CD4-positive, CD25-positive, alpha-beta regulatory T cell (primary cell): ENCODE data around the gene SLITRK4. TPM values are rescaled to one million over a fixed set of nuclear protein-coding genes. Genes with fewer than 3 reads are reported as not detected.
A peak's percentile ranks its signal among the peaks of the same experiment; 100 is the strongest.

Experiments used
- ATAC-seq, 2 donors: fragments of 150-1000 bp; cut with Tn5 transposase; one replicate each; pipeline ENCODE4 v1.10.0; 2021; ENCODE audit warnings: low read depth in 2 of 2, moderate number of reproducible peaks in 2 of 2, moderate library complexity in 1 of 2
- DNase-seq, 3 donors: peaks; one replicate each; pipeline versions ENCODE4 v3.0.0 to v3.0.0-alpha.2; 2012 to 2022; ENCODE audit warnings: mixed read lengths in 1 of 3
- H3K27ac ChIP-seq: one replicate; pipeline ENCODE4 v1.7.0; 2013; ENCODE audit warnings: mild to moderate bottlenecking, low read length; ENCODE audit not compliant: insufficient read depth, poor library complexity, severe bottlenecking
- H3K27me3 ChIP-seq: one replicate; pipeline ENCODE4 v1.7.0; 2013; ENCODE audit warnings: low read length; ENCODE audit not compliant: control insufficient read depth, insufficient read depth
- H3K36me3 ChIP-seq: one replicate; pipeline ENCODE4 v1.7.0; 2013; ENCODE audit warnings: mild to moderate bottlenecking, low read length, moderate library complexity; ENCODE audit not compliant: control insufficient read depth, insufficient read depth
- H3K4me1 ChIP-seq: 2 replicates; pipeline ENCODE4 v1.7.0; 2013; ENCODE audit warnings: mild to moderate bottlenecking, low read length; ENCODE audit not compliant: insufficient read depth, control insufficient read depth, poor library complexity, severe bottlenecking
- H3K4me3 ChIP-seq: one replicate; pipeline ENCODE4 v1.7.0; 2013; ENCODE audit warnings: low read depth, mild to moderate bottlenecking, low read length, moderate library complexity
- H3K9me3 ChIP-seq, 2 experiments: 1 replicate in 1 of 2; 2 replicates in 1 of 2; pipeline ENCODE4 v1.7.0; 2013; ENCODE audit warnings: low read length in 2 of 2, mild to moderate bottlenecking in 1 of 2, moderate library complexity in 1 of 2; ENCODE audit not compliant: control insufficient read depth in 2 of 2
- H3K27ac Mint-ChIP-seq, 3 donors: one replicate each; pipeline ENCODE4 v1.8.0; 2020 to 2022; ENCODE audit warnings: mild to moderate bottlenecking in 3 of 3, mixed read lengths in 3 of 3, moderate library complexity in 2 of 3
- H3K27me3 Mint-ChIP-seq: one replicate; pipeline ENCODE4 v1.8.0; 2022; ENCODE audit warnings: mild to moderate bottlenecking, mixed read lengths
- H3K36me3 Mint-ChIP-seq: one replicate; pipeline ENCODE4 v1.8.0; 2020; ENCODE audit warnings: mixed read lengths
- H3K4me1 Mint-ChIP-seq, 4 donors: one replicate each; pipeline ENCODE4 v1.8.0; 2020 to 2022; ENCODE audit warnings: mixed read lengths in 4 of 4, mild to moderate bottlenecking in 1 of 4
- H3K4me3 Mint-ChIP-seq, 4 donors: one replicate each; pipeline ENCODE4 v1.8.0; 2020 to 2022; ENCODE audit warnings: mild to moderate bottlenecking in 4 of 4, mixed read lengths in 4 of 4, moderate library complexity in 3 of 4
- H3K9me3 Mint-ChIP-seq, 7 donors: one replicate each; pipeline ENCODE4 v1.8.0; 2020 to 2022; ENCODE audit warnings: mixed read lengths in 7 of 7, mild to moderate bottlenecking in 3 of 7, moderate library complexity in 2 of 7
- polyA plus RNA-seq, 4 donors: library from polyadenylated mRNA; unstranded; fragments of 300-500 nt; fragmentation: Illumina TruSeq; gene quantifications; one replicate each; pipeline ENCODE4 v1.2.3, GENCODE V29; 2021
- total RNA-seq: library from RNA; stranded (reverse); gene quantifications from one replicate; pipeline ENCODE4 v1.2.3, GENCODE V29; 2022

SLITRK4 gene
- total RNA-seq (not detected), polyA plus RNA-seq (not detected)

DNA sequence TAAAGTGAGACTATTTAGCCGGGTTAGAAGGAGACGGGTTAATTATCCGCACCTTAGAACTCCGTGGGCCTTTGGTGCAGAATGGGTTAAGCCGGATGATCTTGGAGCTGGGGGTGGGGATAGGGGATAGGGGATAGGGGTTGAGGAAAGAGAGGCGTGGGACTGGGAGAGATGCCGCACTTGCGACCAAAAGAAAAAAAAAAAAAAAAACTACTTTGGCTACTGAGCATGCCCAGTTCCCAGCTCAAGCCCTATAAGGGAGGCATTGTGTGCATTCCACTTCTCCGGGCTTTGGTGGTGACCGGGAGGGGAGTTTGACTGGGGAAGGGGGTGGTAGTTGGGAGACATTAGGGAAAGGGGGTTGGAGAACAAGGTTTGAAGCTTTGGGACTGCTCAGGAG lies at the start of gene SLITRK4:
TSS of gene SLITRK4 (minus strand) at position 187 of the 400 bp plus-strand sequence. CDS start 4,993 bp downstream, outside the sequence.
- Histone ChIP-seq H3K4me3 (no peak within 1 kb of the TSS), H3K27me3 (no peaks in the 10 kb centered on the region), H3K4me1 (no peaks in the 10 kb centered on the region), H3K36me3 (no peaks in the 10 kb centered on the region), H3K27ac (no peak within 1 kb of the TSS), H3K9me3 (no peaks in the 10 kb centered on the region)
- peaks cover 0 to 7% (median 0%) of the 10 kb centered on the region in 7 donors for H3K9me3 Mint-ChIP-seq
- H3K36me3 Mint-ChIP-seq: no peaks in the 10 kb centered on the region
- H3K27me3 Mint-ChIP-seq: no peaks in the 10 kb centered on the region
- no peak within 1 kb of the TSS for H3K4me3 Mint-ChIP-seq
- ATAC-seq: no peak
- no peak for DNase-seq
- H3K27ac Mint-ChIP-seq: no peak within 1 kb of the TSS
- H3K4me1 Mint-ChIP-seq: peaks cover 0 to 2% (median 0%) of the 10 kb centered on the region in 4 donors

- Histone ChIP-seq H3K9me3 (no peaks in the 10 kb centered on the region), H3K36me3 (no peaks in the 10 kb centered on the region), H3K4me1 (no peaks in the 10 kb centered on the region), H3K4me3 (no peak overlapping the region), H3K27ac (no peak overlapping the region), H3K27me3 (no peaks in the 10 kb centered on the region)
- Mint-ChIP-seq H3K4me3 (peak overlapping the region in 1 of 4 donors; percentile 32), H3K36me3 (no peaks in the 10 kb centered on the region), H3K9me3 (peaks cover 0 to 2% (median 0%) of the 10 kb centered on the region in 7 donors), H3K27ac (no peak overlapping the region), H3K4me1 (no peaks in the 10 kb centered on the region), H3K27me3 (no peaks in the 10 kb centered on the region)
- ATAC-seq: no peak
- no peak for DNase-seq
Observed at GRCh38 chrX:143683486-143683885, 47.6 kb upstream of the SLITRK4 start.

DNA sequence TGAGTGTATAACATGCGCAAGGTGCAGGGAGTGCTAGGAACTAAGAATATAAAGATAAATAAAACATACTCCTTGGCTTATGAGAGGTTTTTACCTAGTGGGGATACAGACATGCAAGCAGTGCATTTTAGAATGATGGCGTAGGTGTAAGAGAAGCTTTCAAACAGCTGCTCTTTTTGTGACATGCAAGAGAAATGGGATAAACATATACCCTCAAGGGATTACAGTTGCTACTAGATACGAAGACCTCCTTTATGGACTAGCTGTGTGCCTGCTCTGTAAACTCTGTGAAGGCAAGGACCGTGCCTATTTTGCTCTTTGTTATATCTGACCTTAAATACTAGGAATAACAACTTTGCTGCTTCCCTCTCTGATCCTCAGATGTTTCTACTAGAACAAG lies 39.0 kb upstream of the SLITRK4 start:
- Histone ChIP-seq H3K27me3 (no peaks in the 10 kb centered on the region), H3K4me1 (no peaks in the 10 kb centered on the region), H3K27ac (no peak overlapping the region), H3K9me3 (no peaks in the 10 kb centered on the region), H3K4me3 (no peak overlapping the region), H3K36me3 (no peaks in the 10 kb centered on the region)
- Mint-ChIP-seq H3K27me3 (no peaks in the 10 kb centered on the region), H3K27ac (no peak overlapping the region), H3K4me3 (no peak overlapping the region), H3K4me1 (no peaks in the 10 kb centered on the region), H3K36me3 (no peaks in the 10 kb centered on the region), H3K9me3 (peaks cover 0 to 4% (median 3%) of the 10 kb centered on the region in 7 donors)
- no peak for DNase-seq
- ATAC-seq: no peak

- H3K4me1 Mint-ChIP-seq: no peaks in the 10 kb centered on the region
- no peak overlapping the region for H3K4me3 Mint-ChIP-seq
- Histone ChIP-seq H3K4me1 (no peaks in the 10 kb centered on the region), H3K27me3 (no peaks in the 10 kb centered on the region), H3K36me3 (no peaks in the 10 kb centered on the region), H3K9me3 (no peaks in the 10 kb centered on the region), H3K27ac (no peak overlapping the region), H3K4me3 (no peak overlapping the region)
- DNase-seq (no peak), ATAC-seq (no peak)
- no peak overlapping the region for H3K27ac Mint-ChIP-seq
- H3K9me3 Mint-ChIP-seq: peaks cover 0 to 4% (median 0%) of the 10 kb centered on the region in 7 donors
- no peaks in the 10 kb centered on the region for H3K36me3 Mint-ChIP-seq
- no peaks in the 10 kb centered on the region for H3K27me3 Mint-ChIP-seq
Observed at GRCh38 chrX:143669395-143669794, 33.5 kb upstream of the SLITRK4 start.

GRCh38 chrX:143664302-143664701 lies 28.4 kb upstream of the SLITRK4 start:
- no peaks in the 10 kb centered on the region for H3K4me1 ChIP-seq
- Mint-ChIP-seq H3K9me3 (peaks cover 0 to 3% (median 0%) of the 10 kb centered on the region in 7 donors), H3K4me3 (no peak overlapping the region), H3K27me3 (no peaks in the 10 kb centered on the region), H3K27ac (no peak overlapping the region), H3K4me1 (no peaks in the 10 kb centered on the region), H3K36me3 (no peaks in the 10 kb centered on the region)
- H3K9me3 ChIP-seq: no peaks in the 10 kb centered on the region
- H3K27ac ChIP-seq: no peak overlapping the region
- H3K27me3 ChIP-seq: no peaks in the 10 kb centered on the region
- ATAC-seq (no peak), DNase-seq (peak in 1 of 3 donors; percentile 1)
- H3K4me3 ChIP-seq: no peak overlapping the region
- H3K36me3 ChIP-seq: no peaks in the 10 kb centered on the region

GRCh38 chrX:143663755-143664154 lies 27.9 kb upstream of the SLITRK4 start:
- no peak overlapping the region for H3K4me3 ChIP-seq
- H3K27me3 ChIP-seq: no peaks in the 10 kb centered on the region
- DNase-seq (no peak), ATAC-seq (no peak)
- no peaks in the 10 kb centered on the region for H3K36me3 ChIP-seq
- H3K27ac ChIP-seq: no peak overlapping the region
- H3K4me1 ChIP-seq: no peaks in the 10 kb centered on the region
- no peaks in the 10 kb centered on the region for H3K9me3 ChIP-seq
- Mint-ChIP-seq H3K4me1 (no peaks in the 10 kb centered on the region), H3K27me3 (no peaks in the 10 kb centered on the region), H3K4me3 (no peak overlapping the region), H3K9me3 (peaks cover 0 to 3% (median 0%) of the 10 kb centered on the region in 7 donors), H3K27ac (no peak overlapping the region), H3K36me3 (no peaks in the 10 kb centered on the region)

- ATAC-seq (no peak), DNase-seq (no peak)
- H3K27me3 Mint-ChIP-seq: no peaks in the 10 kb centered on the region
- Histone ChIP-seq H3K36me3 (no peaks in the 10 kb centered on the region), H3K4me3 (no peak overlapping the region), H3K4me1 (no peaks in the 10 kb centered on the region), H3K27me3 (no peaks in the 10 kb centered on the region), H3K9me3 (no peaks in the 10 kb centered on the region), H3K27ac (no peak overlapping the region)
- H3K4me3 Mint-ChIP-seq: no peak overlapping the region
- H3K27ac Mint-ChIP-seq: no peak overlapping the region
- H3K4me1 Mint-ChIP-seq: no peaks in the 10 kb centered on the region
- no peaks in the 10 kb centered on the region for H3K36me3 Mint-ChIP-seq
- peaks cover 0 to 3% (median 0%) of the 10 kb centered on the region in 7 donors for H3K9me3 Mint-ChIP-seq
Observed at GRCh38 chrX:143661286-143661685, 25.4 kb upstream of the SLITRK4 start.

- H3K27me3 ChIP-seq: no peaks in the 10 kb centered on the region
- H3K27ac ChIP-seq: no peak overlapping the region
- Mint-ChIP-seq H3K4me3 (no peak overlapping the region), H3K27me3 (no peaks in the 10 kb centered on the region), H3K4me1 (no peaks in the 10 kb centered on the region), H3K36me3 (no peaks in the 10 kb centered on the region), H3K27ac (no peak overlapping the region), H3K9me3 (peaks cover 0 to 2% (median 1%) of the 10 kb centered on the region in 7 donors)
- DNase-seq (peak in 1 of 3 donors; percentile 7), ATAC-seq (no peak)
- no peaks in the 10 kb centered on the region for H3K36me3 ChIP-seq
- H3K4me1 ChIP-seq: no peaks in the 10 kb centered on the region
- H3K9me3 ChIP-seq: no peaks in the 10 kb centered on the region
- no peak overlapping the region for H3K4me3 ChIP-seq
Observed at GRCh38 chrX:143648705-143649104, 12.8 kb upstream of the SLITRK4 start.
